ENCODE measurements around the gene TPST1.
"Not testable (repeated sequence)": the region's sequence is repeated elsewhere in the genome, so short reads cannot be mapped to it uniquely, and the experiment has no call there.

The TPST1 gene

GRCh38 chr7:66283003-66283920 is 78.1 kb downstream of the TPST1 start:
- no peak for DNase-seq (ENCODE audit: low spot score)

- DNase-seq (ENCODE audit: low spot score) = no peak
These were observed 90.9 kb downstream of the TPST1 start for GRCh38 chr7:66296001-66296521.

GRCh38 chr7:66296557-66296956 is 91.4 kb downstream of the TPST1 start:
- no peak for DNase-seq (ENCODE audit: low spot score)

GRCh38 chr7:66297579-66297978 is 92.4 kb downstream of the TPST1 start:
- DNase-seq (ENCODE audit: low spot score) = no peak

- DNase-seq (ENCODE audit: low spot score) = no peak
These were observed 96.1 kb downstream of the TPST1 start for GRCh38 chr7:66301249-66301648.

- DNase-seq (ENCODE audit: low spot score) = no peak
These were observed 96.6 kb downstream of the TPST1 start for GRCh38 chr7:66301737-66302136.

- DNase-seq (ENCODE audit: low spot score) = no peak
These were observed 98.5 kb downstream of the TPST1 start for GRCh38 chr7:66303454-66304155.

GRCh38 chr7:66304536-66304935 is 99.4 kb downstream of the TPST1 start:
- DNase-seq (ENCODE audit: low spot score) = no peak

GRCh38 chr7:66306243-66306642 is 101.1 kb downstream of the TPST1 start:
- DNase-seq (ENCODE audit: low spot score) = no peak

- no peak for DNase-seq (ENCODE audit: low spot score)
These were observed 102.6 kb downstream of the TPST1 start for GRCh38 chr7:66307591-66308215.

GRCh38 chr7:66308411-66308810 is 103.3 kb downstream of the TPST1 start:
- no peak for DNase-seq (ENCODE audit: low spot score)

- no peak for DNase-seq (ENCODE audit: low spot score)
These were observed 105.5 kb downstream of the TPST1 start for GRCh38 chr7:66310620-66311019.

- no peak for DNase-seq (ENCODE audit: low spot score)
These were observed 108.9 kb downstream of the TPST1 start for GRCh38 chr7:66313886-66314568.

- DNase-seq (ENCODE audit: low spot score) = peak; percentile 17
These were observed 110.1 kb downstream of the TPST1 start for GRCh38 chr7:66315192-66315591.

- DNase-seq (ENCODE audit: low spot score) = no peak
These were observed 114.4 kb downstream of the TPST1 start for GRCh38 chr7:66319407-66319979.

GRCh38 chr7:66321283-66321682 is 116.1 kb downstream of the TPST1 start:
- DNase-seq (ENCODE audit: low spot score) = no peak

- DNase-seq (ENCODE audit: low spot score) = no peak
These were observed 118.1 kb downstream of the TPST1 start for GRCh38 chr7:66323114-66323796.

GRCh38 chr7:66324985-66325384 is 119.9 kb downstream of the TPST1 start:
- not testable (repeated sequence) for DNase-seq (ENCODE audit: low spot score)

- DNase-seq (ENCODE audit: low spot score) = no peak
These were observed 121.5 kb downstream of the TPST1 start for GRCh38 chr7:66326501-66327215.

- no peak for DNase-seq (ENCODE audit: low spot score)
These were observed 125.8 kb downstream of the TPST1 start for GRCh38 chr7:66330961-66331360.

Data from iPS-NIHi11 (cell line).